T-helper 2 cell treated with Interferon-gamma antibody and Interleukin-4, amounts not matched to agents 100 ng/mL and 5 ng/mL, for 36 hours (primary cell): Measurements from ENCODE around the gene THEM5. TPM values are rescaled to one million over a fixed set of nuclear protein-coding genes. Genes with fewer than 3 reads are reported as not detected.

Experiments used
- intact Hi-C: fragments of 100-400 bp; cut with micrococcal nuclease; formaldehyde crosslinking; loops from one replicate; pipeline ENCODE4 v1.15.1; 2023
- total RNA-seq: library from RNA; stranded (reverse); gene quantifications from 2 replicates; pipeline ENCODE4 v1.2.3, GENCODE V29; 2022

Gene THEM5
- total RNA-seq, 1 donor from 2014 or later = not detected

GRCh38 chr1:151840421-151840820 lies 13.1 kb downstream of the THEM5 start:
- intact Hi-C loops = no loop called here

DNA sequence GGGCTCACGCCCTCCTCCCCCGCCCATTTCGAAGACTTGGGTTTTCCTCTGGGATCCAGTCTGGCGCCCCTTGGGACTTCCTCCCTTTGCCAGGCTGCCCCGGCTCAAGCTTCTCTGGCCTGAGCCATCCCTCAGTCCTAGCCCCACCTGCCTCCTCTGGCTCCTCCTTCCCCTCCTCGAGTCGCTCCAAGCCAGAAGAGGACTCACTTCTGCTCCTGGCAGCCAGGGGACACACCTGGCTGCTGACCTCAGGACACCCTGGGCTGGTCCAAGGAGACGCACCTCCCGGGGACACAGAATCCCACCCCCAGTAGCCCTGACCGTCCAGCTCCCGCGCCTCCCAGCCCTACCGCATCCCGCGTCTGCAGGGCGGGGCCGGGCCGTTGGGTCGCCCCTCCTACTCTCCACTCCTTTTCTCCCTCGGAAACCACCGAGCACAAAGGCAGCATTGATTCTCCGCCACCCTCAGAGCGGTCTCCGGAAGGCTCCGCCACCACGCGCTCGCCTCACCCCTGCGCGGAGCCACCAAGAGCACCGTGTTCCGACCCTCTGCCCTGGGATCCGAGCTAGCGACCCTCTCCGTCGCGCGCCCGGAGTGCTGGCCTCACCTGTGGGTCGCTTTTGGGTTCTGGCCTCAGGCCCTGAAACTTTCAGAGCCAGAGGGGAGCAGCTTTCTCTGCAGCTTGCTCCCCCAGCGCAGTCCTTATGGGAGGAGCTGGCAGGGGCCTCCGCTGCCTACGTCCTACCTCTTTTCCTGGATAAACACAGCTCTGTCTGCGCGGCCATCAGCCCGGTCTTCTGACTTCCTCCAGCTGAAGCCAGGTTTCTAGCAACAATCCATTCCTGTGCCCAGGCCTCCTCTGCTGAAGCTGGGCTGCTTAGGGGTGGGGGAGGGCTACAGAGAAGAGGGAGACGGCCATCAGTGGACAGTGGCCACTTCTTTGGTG lies 13.8 kb downstream of the THEM5 start, which contains the start of gene C2CD4D:
Gene C2CD4D (minus strand): TSS at position 364 of the 947 bp plus-strand sequence. CDS start 831 bp downstream, outside the sequence.
- intact Hi-C loops = loop anchor here (2.0 to 5.0 kb wide), 4 partner anchors 49 to 397 kb away; partner anchors contain the start of genes POGZ, S100A10 and TDRKH

- intact Hi-C loops = loop anchor here (2.0 to 5.0 kb wide), 4 partner anchors 48 to 397 kb away; partner anchors contain the start of genes POGZ, S100A10 and TDRKH
Observed at GRCh38 chr1:151839082-151839412, 14.5 kb downstream of the THEM5 start.

GRCh38 chr1:151838222-151839081 lies 15.1 kb downstream of the THEM5 start:
- intact Hi-C loops = loop anchor here (2.0 to 5.0 kb wide), 4 partner anchors 48 to 396 kb away; partner anchors contain the start of genes POGZ, S100A10 and TDRKH

DNA sequence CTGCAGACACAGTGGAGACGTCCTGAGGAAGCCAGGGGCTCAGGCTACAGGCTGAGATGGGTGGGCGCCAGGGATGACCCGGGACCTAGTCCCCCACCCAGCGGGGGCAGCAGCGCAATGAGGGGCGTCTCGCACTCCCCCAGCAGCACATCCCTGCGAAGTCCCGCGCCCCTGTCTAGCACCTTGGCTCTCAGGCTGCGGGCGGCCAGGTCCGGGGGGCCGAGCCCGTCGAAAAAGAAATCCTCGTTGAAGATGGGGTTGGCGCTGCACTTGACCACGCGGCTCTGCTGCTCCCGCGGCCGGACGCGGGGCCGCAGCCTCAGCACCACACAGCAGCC lies 15.7 kb downstream of the THEM5 start:
- intact Hi-C loops = loop anchor here (2.0 to 5.0 kb wide), 5 partner anchors 47 to 396 kb away; partner anchors contain the start of genes MRPL9, POGZ, S100A10 and TDRKH

DNA sequence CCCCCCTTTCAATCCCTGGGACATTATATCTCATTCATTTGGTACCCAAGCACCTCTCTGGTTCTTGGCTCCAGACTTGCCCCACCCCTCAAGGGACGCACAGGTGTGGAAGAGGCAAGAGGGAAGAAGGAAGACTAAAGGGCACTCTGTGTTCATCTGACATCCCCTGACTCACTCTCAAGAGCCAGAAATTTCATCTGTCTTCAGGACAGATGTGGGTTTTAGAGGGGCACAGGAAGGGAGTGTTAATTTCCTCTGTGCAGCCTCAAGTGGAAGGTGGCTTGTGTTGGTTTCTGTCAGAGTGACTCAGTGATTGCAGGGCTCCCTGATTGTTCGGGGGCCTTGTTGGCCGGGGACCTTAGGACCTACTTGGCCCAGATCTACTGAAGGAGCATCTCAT lies 16.3 kb downstream of the THEM5 start:
- intact Hi-C loops = loop anchor here (2.0 to 5.0 kb wide), 4 partner anchors 74 to 395 kb away; partner anchors contain the start of genes MRPL9, POGZ and S100A10

DNA sequence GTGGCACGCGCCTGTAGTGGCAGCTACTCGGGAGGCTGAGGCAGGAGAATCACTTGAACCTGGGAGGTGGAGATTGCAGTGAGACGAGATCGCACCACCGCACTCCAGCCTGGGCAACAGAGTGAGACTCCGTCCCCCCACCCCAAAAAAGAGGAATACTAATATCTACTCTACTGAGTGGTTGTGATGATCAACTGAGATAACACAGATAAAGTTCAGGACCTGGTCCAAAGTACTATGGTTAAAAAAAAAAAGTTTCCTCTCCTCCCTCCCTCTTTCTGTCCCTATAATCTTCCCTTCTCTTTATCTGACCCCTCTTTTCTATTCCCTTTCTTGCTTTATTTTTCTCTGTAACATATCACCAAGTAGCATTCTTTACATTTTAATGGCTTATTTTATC lies 17.9 kb downstream of the THEM5 start:
- intact Hi-C loops = loop anchor here (5.0 kb wide), 3 partner anchors 157 to 393 kb away; partner anchors contain the start of genes POGZ and S100A10

GRCh38 chr1:151834239-151834638 lies 19.3 kb downstream of the THEM5 start:
- intact Hi-C loops = no loop called here

- intact Hi-C loops = no loop called here
Observed at GRCh38 chr1:151833172-151833900, 20.2 kb downstream of the THEM5 start.

- intact Hi-C loops = no loop called here
Observed at GRCh38 chr1:151832318-151832980, 21.1 kb downstream of the THEM5 start.

DNA sequence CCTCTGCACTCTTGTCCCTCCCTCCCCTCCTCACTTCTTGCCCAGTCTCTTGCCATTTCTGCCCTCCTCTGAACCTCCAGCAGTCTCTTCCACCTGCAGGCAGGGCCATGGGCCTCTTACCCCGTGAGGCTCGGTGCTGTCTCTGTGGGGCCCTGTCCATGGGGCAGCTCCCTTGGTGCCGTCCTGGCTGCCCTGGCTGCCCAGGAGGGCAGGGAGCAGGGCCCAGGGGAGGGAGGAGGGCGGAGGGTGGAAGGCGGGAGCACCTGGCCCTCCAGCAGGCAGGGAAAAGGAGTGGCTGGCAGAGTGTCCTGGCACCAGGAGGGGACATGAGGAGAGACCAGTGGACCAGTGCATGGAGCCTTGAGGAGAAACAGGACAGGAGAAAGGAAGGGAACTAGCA lies 21.9 kb downstream of the THEM5 start, which contains the start of gene RORC:
Gene RORC (minus strand): TSS at position 198 of the 400 bp plus-strand sequence. CDS start 38 bp downstream, at position 160.
- intact Hi-C loops = loop anchor here (2.0 kb wide), 1 partner anchor 291 kb away; the partner anchor contains the start of gene TUFT1

- intact Hi-C loops = loop anchor here (2.0 kb wide), 1 partner anchor 290 kb away; the partner anchor contains the start of gene TUFT1
Observed at GRCh38 chr1:151831256-151831591, 22.3 kb downstream of the THEM5 start.

- intact Hi-C loops = loop anchor here (2.0 kb wide), 1 partner anchor 289 kb away; the partner anchor contains the start of gene TUFT1
Observed at GRCh38 chr1:151830055-151830454, 23.5 kb downstream of the THEM5 start.

DNA sequence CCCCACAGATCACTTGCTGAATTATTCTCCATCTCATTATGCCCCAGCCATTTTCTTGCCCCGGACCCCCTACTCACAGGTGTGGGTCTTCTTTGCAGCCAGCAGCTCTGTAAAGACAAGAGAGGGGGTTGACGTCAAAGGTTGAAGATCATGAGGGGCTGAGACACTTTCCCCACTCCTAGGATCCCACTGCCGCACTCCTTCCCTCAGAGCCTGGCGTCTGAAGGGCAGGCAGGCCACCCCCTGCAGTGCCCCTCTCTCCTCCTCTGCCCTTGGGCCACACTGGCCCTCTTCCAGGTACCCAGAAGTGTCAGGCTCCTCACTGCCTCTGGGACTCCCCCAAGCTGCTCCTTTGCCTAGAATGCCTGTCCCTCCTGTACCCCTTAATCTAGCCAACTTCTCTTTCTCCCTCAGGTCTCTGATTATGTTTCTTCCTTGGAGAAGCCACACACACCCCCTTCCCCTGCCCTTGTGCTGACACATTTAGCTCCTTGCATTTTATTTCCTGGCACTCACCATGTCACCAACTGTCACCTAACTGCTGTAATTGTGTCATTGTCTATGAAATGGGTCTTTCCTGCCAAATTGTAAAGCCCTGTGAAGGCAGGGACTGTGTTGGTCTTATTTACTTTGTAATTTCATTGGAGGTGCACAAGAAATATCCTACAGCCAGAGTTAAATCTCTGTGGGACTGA lies 24.0 kb downstream of the THEM5 start:
- intact Hi-C loops = loop anchor here (2.0 kb wide), 1 partner anchor 289 kb away; the partner anchor contains the start of gene TUFT1

DNA sequence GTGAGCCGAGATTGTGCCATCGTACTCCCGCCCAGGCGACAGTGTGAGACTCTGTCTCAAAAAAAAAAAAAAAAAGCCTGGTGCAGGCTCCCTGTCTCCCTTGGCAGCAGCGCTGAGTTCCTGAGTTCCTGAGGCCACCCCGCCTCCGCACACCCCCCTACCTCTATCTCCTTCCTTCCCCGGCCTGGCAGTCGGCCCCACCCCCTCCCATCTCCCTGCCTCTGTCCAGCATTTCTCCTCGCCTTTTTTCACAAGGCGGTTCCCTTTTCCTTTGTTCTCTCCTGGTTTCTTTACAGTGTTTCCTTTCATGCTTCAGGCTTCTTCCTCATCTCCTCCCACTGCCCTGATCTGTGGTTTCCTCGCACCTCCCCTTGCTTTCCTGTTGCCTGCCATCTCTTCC lies 24.6 kb downstream of the THEM5 start:
- intact Hi-C loops = no loop called here

GRCh38 chr1:151827853-151828252 lies 25.7 kb downstream of the THEM5 start:
- intact Hi-C loops = no loop called here

GRCh38 chr1:151825751-151826660 lies 27.5 kb downstream of the THEM5 start:
- intact Hi-C loops = no loop called here

DNA sequence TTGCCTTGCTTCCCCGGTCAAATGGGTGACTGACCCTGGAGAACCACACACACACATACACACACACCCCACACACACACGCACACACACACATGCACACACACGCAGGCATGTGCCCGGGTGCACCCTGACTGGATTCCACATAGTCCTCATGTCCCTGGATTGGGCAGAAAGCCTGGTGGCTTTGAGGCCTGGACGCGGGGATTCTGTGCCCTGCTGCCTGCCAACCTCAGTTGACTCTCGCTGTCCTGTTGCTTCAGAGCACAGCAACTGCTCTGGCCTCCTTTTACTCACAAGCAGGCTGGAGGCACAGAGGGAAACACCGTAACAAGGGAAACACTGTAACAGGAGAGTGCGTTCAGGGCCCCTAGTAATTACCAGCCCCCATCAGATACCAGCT lies 28.3 kb downstream of the THEM5 start:
- intact Hi-C loops = no loop called here
